MV-4-11 (cell line): ENCODE measurements around the gene CORO7.

ENCODE experiments used
- DNase-seq: peaks from one replicate; lab custom pipeline; 2025; lab: John Stamatoyannopoulos, UW

Gene CORO7

DNA sequence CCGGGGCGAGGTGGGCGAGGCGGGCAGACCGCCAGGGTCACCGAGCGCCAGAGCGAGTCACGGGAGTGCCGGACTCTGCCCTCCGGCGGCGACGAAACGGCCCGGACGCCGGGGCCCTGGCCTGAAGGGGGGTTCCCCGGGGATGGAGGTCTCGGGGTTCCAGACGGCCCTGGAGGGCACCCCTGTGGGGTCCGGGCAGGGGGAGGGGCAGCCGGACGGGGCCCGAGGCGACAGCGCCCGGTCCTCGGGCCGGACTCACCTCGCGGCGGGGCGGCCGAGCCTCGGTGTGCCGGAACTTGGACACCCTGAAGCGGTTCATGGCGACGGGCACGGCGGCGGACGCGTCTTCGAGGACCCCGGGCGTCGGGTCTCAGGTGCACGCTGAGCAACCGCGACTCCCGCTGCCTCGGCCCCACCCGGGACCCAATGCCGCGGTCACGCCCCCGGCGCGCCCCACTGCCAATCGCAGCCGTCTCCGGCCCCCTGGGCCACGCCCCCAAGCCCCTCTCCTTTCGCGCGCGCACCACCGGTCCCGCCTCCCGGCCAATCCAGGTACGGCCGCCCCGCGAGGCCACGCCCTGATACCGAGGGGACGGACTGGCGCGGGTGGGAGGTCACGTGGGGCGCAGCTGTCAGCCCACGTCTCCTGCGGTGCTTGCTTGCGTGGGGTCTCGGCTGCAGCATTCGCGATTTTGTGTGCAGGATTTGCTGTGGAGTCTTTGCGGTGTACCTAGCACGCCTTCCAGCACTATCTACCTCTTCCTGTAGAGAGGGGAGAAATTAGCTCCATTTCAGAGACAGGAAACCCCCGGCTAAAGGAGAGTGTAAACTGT is at the start of gene CORO7:
CORO7 (minus strand) TSS at position 397 of the 833 bp plus-strand sequence; CDS start at position 319, 78 bp downstream.
- peak; percentile 90 for DNase-seq

- DNase-seq: no peak
Observed at GRCh38 chr16:4463522-4464163, 47.2 kb upstream of the CORO7 start.

- DNase-seq: no peak
Observed at GRCh38 chr16:4461250-4462085, 45.1 kb upstream of the CORO7 start.

DNA sequence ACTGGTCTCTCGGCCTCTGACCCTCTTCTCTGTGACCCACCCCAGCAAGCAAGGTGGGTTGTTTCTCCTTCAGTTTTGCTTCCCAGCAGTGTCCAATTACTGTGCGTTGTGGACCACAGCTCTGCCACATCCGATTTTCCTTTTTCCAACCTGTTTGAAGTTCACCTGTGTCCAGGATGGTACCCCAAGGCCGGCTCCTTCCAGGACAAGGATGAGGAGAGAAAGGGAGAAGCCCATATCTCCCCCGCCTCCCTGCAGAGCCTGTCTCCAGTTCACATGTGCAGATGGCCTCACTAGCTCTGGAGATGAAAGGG is 44.5 kb upstream of the CORO7 start:
- DNase-seq: no peak

GRCh38 chr16:4455951-4456350 is 39.6 kb upstream of the CORO7 start:
- DNase-seq: no peak

DNA sequence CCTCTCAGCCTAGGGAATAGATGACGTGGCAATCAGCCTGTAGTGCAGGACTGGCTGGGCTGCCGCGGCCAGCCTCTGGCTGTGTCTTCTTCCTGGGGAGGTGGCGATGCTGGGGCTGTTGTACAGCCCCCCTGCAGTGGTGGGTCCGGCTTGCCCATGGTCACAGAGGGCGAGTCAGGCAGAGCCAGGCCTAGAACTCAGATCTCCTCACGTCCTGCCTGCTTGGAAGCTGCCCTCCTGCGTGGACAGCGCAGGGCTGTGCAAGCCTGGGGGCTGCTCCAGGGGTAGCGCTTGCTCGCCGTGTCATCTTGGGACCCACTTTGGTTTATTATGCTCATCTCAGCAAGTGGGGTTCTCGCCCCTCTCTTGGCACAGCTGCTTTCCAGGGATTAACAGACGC is 38.7 kb upstream of the CORO7 start:
- no peak for DNase-seq

- no peak for DNase-seq
Observed at GRCh38 chr16:4454623-4455022, 38.2 kb upstream of the CORO7 start.

DNA sequence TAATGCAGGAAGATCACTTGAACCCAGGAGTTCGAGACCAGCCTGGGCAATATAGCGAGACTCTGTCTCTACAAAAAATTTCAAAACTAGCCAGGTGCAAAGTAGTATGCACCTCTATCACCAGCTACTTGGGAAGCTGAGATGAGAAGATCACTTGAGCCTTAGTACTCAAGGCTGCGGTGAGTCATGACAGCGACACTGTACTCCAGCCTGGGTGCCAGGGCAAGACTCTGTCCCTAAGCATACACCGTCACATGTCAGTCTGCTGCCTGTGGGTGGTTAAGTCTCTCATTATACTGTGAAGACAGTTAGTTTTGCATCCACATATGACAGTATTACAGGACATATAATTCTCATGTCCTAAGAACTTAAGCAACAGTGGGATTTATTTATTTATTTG is 36.3 kb upstream of the CORO7 start:
- DNase-seq: no peak

DNA sequence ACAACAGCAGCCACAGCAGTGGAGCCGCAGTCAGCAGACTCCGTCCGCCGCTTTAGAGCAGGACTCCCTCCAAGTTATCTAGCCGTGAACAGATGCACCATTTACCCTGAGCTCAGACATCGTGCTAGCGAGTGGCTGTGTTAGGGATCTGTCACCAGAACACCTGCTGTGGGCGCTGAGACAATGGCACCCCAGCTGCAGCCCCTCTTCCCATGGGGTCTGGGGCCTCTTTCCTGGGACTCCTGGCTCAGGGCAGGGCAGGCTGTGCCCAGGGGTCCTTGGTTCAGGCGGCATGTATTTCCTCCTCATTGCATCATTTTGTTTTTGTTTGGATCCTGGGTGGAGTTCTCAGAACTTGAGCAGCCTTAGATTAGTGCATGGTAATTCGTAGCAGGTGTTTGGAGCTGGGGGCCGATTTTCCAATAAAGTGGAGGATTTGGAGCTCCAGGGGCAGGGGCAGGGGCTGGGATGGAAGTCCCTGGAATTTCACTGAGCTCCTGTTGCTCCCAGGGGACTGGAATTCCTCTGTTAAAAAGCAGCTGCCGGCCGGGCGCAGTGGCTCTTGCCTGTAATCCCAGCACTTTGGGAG is 34.6 kb upstream of the CORO7 start:
- DNase-seq: no peak

GRCh38 chr16:4450430-4450829 is 34.0 kb upstream of the CORO7 start:
- no peak for DNase-seq

DNA sequence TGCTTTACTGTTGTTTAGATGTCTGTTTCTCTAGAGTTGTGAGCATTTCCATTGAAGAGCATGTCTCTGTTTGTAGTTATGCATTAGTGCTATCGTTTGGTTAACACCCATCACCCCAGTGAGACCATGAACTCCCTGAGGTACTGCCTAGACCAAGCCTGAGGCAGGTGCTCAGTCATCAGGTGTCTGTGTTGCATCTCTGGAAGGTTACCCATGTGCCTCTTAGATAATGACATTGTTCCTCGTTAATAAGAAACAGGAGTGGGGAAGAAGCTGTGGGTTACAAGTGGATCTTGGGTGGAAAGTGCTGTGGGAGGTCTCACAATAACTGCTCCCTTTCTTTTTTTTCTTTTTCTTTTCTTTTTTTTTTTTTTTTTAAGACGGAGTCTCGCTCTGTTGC is 27.6 kb upstream of the CORO7 start:
- no peak for DNase-seq

DNA sequence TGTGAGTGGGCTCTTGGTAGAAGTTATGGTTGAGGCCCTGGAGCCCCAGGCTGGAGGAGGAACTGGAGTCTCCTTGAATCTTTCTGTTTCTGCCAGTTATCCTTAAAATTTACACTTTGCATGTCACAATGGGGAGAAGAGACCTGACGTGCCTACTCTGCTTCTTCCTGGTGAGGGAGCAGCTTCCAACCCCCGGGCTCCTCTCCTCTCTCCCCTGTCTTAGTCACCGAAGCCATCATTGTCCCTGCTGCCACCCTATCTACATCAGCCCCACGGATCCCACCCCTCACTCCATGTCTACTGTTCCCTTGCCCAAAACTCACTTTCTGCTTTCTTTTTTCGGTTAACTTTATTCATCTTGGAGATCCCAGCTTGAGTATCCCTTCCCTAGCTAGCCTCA is 26.9 kb upstream of the CORO7 start:
- no peak for DNase-seq

DNA sequence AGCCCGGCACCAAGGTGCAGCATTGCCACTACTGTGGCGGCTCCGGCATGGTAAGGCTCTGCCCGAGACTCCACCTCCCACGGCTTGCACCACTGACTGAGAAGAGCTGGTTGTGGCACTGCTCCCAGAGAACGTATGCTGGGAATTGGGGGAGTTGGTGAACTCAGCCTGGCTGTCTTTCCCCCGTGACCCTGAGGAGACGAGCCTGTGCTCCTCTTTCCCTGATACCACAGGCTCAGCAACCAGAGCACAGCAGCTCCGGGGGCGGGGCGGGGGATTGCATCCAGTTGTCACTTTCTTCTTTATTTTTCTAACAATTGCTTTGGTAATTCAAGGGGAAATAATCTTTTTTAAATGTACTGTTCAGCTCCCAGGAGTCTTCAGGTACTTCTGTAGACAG is 26.0 kb upstream of the CORO7 start:
- no peak for DNase-seq

DNA sequence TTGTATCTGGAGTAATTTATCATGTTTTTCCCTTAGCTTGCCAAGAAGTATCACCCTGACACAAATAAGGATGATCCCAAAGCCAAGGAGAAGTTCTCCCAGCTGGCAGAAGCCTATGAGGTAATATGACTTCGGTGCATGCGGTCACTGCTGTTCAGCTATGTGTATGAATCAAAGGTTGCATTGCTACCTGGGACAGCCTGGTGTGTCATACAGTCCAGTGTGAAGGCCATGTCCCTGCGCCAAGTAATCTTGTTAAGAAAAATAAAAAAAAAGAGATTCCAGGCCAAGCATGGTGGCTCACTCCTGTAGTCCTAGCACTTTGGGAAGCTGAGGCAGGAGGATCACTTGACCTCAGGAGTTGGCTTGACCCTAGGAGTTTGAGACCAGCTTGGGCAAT is 21.0 kb upstream of the CORO7 start:
- no peak for DNase-seq

DNA sequence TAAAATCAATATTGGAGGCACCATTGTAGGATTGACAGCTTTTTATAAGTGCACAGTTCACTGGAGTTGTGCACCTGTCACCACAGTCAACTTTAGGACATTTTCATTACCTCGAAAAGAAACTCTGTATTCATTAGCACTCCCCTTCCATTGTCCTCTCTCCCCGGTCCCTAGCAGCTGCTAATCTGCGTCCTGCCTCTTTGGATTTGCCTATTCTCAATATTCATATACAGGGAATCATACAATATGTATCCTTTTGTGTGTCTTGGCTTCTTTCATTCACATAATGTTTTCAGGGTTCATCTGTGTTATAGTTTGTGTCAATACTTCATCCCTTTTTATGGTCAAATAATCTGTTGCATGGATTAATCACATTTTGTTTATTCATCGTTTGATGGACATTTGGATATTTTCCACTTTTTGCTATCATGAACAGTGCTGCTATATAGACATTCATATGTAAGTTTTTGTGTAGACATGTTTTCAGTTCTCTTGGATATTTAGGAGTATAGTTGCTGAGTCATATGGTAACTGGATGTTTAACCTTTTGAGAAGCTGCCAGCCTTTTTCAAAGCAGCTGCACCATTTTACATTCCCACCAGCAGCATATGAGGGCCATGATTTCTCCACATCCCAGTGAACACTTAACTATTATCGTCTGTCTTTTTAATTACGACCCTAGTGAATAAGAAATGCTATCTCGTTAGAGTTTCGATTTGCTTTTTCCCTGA is 19.1 kb upstream of the CORO7 start:
- DNase-seq: no peak

- no peak for DNase-seq
Observed at GRCh38 chr16:4433914-4434787, 17.8 kb upstream of the CORO7 start.

- DNase-seq: no peak
Observed at GRCh38 chr16:4433228-4433627, 16.8 kb upstream of the CORO7 start.

GRCh38 chr16:4431023-4431422 is 14.6 kb upstream of the CORO7 start:
- DNase-seq: no peak

- DNase-seq: no peak
Observed at GRCh38 chr16:4428500-4428899, 12.1 kb upstream of the CORO7 start.

GRCh38 chr16:4426722-4427372 is 10.5 kb upstream of the CORO7 start:
- DNase-seq: no peak
